NCI-H1417 treated with DMSO at 0.1 percent for 48 hours (cell line): ENCODE data around the gene TTBK1.

ENCODE experiments used
- DNase-seq: peaks from one replicate; lab custom pipeline; 2025; lab: John Stamatoyannopoulos, UW

The TTBK1 gene

DNA sequence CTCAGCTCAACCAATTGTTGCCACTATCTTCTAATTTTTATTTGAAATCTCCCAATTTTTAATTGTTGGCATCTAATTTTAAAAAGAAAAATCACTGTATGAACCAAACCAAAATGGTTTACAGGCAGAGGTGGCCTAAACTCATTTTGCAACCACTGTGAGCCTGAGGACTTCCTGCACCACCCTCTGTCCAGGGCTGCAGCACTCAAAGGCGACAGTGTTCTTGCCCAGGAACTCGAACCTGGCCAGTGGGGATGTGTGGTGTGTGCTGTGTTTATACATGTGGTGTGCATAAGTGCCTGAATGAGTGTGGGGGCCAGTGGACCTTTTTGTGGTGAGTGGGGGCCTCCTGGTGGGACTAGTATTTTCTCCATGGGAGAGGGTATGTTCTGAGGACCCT, 30.4 kb downstream of the TTBK1 start:
- DNase-seq, result no peak

DNA sequence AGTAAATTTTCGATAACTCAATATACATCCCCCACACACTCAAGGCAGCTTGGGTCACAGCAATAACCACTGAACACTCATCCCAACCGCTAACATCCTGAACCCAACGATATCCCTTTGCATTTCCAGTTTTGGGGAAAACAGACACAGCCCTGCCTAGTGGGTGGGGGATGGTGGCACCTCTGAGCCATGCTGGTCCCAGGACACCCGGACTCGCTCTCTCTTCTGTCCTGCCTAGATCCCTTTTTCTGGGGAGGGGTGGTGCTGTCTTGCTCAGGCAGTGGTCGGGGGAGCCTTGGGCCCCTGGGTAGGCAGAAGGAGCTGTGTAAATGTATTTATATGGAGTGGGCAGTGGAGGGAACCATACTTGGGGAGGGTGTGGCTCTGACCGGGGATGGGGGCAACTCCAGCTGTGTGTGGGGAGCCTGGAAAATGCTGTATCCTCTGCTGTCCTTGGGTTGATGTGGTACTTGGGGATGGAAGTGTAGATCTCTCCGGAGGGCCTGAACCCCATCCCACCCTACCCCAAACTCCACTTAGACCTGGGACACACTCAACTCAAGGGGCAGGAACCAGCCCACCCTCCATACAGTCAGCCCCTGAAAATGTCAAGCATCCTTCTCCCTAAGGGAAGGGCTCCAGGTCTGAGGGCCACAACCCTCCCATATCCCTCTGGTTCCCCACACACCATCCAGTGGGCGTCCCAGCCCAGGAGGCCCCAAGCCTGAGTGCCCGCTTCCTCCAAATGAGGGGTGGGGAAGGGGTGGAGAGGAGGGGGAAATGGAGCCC, 31.0 kb downstream of the TTBK1 start:
- no peak for DNase-seq

DNA sequence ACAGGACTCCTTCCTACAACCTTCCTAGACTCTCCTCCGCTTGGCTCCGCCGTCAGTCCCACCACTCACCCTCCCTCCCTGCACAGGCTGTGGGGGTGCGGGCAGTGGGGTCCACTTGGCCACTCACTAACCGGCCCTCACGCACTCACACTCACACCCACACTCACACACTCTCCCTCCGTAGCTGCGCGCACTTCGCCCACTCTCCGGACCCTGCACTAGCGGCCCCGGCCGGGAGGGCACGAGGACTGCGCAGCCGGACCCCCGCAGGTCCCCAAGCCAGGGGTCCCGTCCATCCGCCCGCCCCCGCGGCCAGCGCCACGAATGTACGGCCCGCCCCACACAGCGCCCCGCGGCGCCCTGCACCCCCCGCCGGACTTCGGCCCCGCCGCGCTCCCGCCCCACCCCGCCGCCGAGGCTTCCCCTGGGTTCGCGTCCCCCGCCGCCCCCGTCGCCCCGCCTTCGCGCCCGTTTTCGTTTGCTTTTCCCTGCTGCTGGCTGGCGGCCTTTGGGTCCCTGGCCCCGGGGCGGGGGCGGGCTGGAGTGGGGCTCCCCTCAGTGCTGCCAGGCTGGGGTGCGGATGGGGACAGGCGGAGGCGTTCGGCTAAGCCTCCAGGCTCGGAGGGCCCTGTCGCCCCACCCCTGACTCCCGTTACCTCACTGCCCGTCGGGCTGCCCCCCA, 31.8 kb downstream of the TTBK1 start:
- DNase-seq, result no peak

DNA sequence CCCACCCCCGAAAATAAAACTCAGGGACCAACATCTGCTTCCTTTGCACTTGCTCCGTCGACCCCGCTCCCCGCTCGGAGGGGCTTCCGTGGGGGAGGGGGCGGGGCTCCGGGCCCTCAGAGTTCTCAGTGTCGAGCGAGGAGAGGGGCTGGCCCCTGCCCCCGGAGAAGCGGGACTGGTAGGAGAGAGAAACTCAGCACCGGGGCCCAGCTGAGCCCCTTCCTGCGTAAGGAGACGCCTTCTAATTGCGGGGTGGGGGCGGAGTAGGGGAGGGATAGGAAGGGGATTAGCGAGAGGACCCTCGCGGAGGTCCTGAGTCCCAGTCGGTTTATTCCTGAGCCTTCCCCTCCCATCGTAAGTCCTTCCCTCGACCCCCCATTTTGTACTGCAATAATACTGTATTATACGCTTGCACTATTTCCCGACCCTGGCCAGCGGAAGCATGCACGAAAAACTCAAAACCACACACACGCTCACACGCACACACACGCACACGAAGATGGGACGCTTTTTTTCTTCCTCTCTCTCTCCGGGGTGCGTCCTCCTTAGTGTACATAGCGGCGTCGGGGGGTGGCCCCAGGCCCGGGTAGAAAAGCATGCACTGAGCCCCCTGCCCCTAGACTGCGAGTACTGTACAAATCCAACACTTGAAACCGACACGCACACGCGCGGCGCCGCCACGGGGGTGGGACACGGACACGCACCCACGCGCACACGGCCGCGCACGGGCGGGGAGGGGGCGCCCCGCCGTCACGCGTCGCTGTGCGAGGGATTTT, 32.7 kb downstream of the TTBK1 start:
- DNase-seq, result no peak

DNA sequence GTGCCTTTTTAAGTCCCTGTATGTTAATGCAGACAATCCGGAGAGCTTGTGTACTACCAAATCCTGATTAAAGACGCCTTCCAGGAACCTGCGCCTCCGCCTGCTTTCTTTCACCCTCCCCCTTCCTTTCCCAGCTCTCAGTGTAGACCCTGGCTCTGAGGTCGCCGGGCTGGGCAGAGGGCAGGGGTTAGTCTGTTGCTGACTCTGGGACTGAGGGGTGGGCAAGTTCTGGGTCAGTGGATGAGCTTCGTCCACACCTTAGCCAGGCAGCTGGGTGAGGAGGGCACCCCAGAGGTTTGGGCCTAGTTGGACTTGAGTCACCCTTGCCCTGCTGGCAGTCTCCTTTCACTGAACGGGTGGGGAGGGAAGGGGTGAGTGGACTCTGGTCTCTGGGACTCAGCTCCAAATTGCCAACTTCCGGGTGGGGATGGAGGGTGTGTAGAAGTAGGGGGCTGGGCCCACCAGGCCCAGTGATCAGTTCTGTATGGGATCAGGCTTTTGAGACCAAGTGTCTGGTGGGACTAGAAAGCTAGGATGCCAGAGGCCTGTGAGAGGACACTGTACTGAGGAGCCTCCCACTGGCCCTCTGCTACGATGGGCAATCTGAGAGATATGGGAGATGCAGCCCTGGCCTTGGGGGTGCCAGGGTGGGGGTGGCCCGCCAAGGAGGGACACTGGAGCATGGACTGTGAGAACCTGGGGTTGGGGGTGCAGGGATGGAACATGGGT, 33.5 kb downstream of the TTBK1 start:
- no peak for DNase-seq

DNA sequence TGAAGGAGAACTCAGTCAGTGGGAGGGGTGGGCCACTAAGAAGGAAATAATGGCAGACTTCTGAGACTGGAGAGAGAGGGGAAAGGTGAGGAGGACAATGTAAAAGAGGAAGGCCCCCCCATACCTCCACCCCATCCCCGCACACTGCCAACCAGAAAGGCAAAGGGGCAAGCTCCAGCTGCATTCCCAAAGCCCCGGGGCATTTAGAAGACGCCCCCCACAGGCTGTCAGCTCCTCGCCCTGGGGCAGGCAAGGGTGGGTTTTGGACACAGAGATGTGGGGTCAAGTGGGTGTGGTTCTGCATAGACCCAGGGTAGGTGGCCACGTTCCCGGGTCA, 34.0 kb downstream of the TTBK1 start:
- no peak for DNase-seq

DNA sequence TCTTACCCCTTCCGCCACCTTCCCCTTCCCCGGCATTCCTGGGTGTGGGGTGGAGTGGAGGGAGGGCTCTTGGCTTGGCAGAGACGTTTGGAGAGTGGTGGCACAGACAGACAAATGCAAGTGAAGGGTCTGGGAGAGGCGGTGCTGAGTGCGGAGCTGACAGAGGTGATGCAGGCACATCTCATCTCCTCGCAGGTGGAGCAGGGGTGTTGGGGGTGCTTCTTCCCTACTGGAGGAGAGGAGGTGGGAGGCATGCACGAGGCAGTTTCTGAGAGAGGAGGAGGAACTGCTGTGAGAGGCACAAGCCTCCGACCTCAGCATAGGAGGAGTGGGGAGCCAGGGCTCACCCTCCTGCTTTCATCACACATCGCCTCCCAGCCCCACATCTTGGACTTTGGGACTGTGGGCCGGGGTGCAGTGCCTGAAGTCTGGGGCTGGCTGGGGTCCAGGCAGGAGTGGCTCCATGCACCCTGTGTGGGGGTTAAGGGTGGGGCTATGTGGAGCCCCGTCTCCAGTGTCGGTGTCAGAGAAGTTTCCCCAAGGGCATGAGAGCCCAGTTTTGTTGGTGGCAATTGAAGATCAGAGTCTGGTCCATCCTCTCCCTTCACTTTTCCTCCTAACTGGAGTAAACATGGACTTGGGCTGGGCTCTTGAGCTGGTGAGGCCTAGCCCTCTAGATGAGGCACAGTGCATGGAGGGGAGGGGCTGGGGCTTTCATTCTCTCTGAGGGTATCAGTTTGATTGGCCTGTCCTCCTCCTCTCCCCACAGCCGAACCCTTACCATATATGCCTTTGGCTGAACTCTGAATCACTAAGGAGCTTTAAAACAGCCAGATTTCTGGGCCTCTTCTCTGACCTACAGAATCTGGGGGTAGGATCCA, 34.6 kb downstream of the TTBK1 start:
- no peak for DNase-seq

DNA sequence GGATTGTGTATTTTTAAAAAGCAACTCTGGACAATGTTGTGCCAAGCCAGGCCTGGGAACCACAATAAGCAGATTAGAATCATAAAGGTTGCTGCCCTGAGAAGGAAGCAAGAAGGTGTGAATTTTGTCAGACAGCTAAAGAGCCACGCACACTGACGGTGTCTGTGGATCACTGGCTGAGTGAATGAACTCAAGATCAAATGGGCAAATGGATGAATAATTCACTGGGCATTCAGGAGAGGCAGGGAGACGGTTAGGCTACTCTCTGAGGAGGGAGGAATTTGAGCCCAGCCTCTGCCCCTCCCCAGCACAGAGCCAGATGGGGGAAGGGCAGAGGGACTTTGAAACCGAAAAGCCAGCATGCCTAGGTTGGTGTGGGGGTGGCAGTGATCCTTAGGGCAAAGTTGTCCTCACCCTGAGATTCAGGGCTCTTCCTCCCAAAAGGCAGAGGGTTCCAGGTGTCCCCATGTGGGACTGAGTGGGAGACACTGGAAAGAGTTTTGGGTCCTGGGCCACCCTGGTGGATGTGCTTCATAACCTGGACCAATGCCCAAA, 35.3 kb downstream of the TTBK1 start:
- DNase-seq, result no peak

DNA sequence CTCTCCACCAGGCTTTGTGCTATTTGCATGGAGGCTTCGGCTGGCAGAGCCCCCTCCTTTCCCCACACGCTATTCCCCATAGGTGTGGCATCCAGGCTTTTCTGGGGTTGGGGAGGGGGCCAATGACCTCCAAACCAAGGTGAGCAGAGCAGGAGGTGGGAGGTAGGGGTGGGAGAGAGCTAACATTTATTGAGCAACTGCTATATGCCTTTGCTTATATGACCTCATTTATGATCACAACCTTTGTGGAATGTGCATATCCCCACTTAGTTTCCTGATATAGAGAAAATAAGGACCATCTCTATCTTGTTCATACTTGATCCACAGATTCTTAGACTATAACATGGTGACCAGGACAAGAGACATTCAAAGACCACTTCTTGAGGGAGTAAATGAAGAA, 37.0 kb downstream of the TTBK1 start:
- no peak for DNase-seq

DNA sequence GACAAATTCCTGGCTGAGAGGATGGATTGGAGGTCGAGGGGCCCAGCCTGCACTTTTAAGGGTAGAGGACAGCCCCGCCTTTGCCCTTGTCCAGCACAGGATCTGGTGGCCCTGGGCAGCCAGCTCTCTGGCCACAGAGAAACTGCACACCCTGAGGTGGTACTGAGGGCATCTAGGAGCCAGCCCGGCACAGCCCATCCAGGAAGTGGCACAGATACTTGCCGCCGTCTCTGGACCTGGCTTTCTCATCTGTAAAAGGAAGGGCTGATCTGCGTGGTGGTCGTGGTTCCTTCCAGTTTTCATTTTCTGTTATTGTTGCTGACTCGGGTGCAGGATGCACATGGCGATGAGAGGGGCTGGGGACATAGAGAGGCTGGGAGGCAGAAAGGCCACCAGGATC, 38.8 kb downstream of the TTBK1 start:
- no peak for DNase-seq

DNA sequence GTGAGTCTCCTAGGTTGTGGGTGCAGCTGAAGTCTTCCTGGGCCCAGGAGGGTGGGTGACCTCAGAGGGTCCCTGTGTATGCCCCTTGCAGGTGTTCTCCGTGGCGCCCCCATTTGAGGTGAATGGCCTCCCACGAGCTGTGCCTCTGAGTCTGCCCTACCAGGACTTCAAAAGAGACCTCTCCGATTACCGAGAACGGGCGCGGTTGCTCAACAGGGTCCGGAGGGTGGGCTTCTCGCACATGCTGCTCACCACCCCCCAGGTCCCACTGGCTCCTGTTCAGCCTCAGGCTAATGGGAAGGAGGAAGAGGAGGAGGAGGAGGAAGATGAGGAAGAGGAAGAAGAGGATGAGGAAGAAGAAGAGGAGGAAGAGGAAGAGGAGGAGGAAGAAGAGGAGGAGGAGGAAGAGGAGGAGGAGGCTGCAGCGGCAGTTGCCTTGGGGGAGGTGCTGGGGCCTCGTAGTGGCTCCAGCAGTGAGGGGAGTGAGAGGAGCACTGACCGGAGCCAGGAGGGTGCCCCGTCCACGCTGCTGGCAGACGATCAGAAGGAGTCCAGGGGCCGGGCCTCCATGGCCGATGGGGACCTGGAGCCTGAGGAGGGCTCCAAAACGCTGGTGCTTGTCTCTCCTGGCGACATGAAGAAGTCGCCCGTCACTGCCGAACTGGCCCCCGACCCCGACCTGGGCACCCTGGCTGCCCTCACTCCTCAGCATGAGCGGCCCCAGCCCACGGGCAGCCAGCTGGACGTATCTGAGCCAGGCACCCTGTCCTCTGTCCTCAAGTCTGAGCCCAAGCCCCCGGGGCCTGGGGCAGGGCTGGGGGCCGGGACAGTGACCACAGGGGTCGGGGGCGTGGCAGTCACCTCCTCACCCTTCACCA, 39.6 kb downstream of the TTBK1 start:
- DNase-seq, result no peak

DNA sequence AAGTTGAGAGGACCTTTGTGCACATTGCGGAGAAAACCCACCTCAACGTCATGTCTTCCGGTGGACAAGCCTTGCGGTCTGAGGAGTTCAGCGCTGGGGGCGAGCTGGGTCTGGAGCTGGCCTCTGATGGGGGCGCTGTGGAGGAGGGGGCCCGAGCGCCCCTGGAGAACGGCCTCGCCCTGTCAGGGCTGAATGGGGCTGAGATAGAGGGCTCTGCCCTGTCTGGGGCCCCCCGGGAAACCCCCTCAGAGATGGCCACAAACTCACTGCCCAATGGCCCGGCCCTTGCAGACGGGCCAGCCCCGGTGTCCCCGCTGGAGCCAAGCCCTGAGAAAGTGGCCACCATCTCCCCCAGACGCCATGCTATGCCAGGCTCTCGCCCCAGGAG, 40.2 kb downstream of the TTBK1 start:
- no peak for DNase-seq

DNA sequence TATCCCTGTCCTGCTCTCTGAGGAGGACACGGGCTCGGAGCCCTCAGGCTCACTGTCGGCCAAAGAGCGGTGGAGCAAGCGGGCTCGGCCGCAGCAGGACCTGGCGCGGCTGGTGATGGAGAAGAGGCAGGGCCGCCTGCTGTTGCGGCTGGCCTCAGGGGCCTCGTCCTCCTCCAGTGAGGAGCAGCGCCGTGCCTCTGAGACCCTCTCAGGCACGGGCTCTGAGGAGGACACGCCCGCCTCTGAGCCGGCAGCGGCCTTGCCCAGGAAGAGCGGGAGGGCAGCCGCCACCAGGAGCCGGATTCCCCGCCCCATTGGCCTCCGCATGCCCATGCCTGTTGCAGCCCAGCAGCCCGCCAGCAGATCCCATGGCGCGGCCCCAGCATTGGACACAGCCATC, 40.6 kb downstream of the TTBK1 start:
- no peak for DNase-seq

DNA sequence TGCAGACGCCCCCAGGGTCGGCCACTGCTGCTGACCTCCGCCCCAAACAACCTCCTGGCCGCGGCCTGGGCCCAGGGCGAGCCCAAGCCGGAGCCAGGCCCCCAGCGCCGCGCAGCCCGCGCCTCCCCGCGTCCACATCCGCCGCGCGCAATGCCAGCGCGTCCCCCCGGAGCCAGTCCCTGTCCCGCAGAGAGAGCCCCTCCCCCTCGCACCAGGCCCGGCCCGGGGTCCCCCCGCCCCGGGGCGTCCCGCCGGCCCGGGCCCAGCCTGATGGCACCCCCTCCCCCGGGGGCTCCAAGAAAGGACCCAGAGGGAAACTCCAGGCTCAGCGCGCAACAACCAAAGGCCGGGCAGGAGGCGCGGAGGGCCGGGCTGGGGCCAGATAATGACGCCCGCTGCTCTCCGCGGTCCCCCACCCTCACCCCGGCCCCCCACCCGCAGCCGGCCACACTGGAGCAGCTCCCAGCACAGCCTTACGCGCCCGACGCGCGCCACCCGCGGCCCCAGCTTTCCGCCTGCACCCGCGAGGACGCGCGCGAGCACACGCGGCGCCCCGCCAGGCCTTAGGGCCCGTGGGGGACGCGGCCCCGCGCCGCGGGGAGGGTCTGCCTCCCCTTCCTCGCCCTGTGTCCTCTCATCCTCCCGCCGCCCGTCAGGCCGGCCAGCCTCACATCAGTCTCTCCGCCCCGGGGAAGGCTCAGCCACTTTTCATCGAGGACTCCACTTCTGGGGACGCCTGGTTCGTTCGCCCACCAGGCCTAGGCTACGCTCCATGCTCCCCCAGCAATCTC, 41.9 kb downstream of the TTBK1 start:
- DNase-seq, result no peak

DNA sequence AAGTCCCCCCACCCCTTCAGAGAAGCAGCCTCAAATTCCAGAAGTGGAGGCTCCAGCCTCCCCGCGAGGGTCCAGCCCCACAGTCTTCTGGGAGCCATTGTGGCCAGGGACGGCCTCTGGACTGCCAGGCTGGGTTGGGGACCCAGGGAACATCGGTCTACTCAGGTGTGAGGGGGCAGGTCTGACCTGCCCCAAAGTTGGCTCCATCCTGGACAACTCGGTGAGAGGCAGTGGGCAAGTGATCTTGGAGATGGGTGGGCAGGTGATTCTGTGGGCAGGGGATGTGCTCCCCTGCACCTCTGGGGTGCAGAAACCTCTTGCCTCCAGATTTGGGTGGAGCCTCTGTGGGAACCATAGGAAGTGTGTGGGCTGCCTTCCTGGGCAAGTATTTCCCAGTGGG, 42.6 kb downstream of the TTBK1 start:
- no peak for DNase-seq

DNA sequence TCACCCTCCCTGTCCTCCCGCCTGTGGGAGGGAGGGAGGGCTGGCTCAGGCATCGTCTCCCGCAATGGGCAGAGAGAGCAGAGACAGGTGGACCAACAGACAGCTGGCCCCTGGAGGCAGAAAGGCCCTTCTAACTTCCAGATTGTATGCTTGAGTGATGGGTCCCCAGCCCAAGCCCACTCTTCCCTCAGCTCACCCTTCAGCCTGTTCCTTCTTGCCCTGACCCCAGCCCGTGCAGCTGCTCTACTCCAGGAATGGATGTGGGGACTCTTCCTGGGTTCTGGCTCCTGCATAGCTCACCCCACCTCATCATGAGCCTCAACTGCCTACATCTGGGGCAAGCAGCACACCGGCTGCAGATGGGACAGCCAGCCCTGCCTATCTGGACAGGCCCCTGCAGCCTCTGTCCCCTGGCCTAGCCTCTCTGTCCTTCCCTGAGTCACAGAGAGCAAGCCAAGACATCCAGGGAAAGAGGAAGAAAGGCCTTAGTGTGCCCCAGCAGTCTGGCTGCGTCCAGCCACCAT, 43.2 kb downstream of the TTBK1 start:
- no peak for DNase-seq

DNA sequence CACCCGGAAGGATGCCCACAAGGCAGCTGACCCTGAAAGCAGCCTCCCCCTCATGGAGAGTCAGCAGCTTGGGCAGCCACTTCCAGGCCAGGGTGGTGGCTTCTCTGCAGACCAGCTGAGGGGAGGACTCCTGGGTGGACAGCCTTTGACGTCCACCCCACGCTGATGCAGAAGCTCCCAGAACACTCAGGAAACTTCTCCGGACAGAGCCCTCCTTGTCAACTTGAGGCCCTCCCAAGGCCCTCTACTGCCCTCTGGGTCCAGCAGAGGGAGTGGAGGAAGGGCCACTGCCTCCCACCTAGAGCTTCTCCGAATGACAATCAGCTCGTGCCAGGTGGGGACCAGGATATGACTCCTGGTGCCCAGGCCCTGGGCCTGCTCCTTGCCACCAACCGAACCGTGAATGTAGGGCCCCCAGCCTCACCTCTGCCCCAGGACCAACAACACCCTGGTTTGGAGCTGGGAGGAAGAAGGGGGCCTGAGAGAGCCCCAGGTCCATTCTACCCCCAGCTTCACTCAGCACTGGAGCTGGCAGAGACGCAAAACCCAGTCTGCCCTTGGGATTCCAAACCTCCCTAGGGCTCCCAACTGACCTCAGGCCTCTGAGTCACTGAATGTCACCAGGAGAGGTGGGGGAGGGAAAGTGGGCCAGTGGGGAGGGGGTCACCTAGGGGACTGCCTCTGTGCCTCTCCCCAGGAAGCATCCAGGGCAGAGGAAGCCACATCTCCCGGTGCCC, 43.9 kb downstream of the TTBK1 start:
- no peak for DNase-seq
